PFSK-1 (cell line): ENCODE results near the gene LHB.
A peak's percentile ranks its signal among the peaks of the same experiment; 100 is the strongest.
"Not testable (repeated sequence)": the region's sequence is repeated elsewhere in the genome, so short reads cannot be mapped to it uniquely, and the experiment has no call there.

Source experiments
- FOXP2 ChIP-seq: optimal IDR thresholded peaks from 2 replicates; pipeline ENCODE3; 2011; ENCODE audit warnings: borderline replicate concordance, control low read depth, inconsistent platforms; ENCODE audit not compliant: insufficient read depth; ENCODE audit errors: extremely low read length, extremely low read depth
- POLR2AphosphoS5 ChIP-seq: IDR thresholded peaks from 2 replicates; pipeline ENCODE4 v1.6.1; 2012; ENCODE audit warnings: low read depth, mild to moderate bottlenecking, control low read depth, low read length, moderate library complexity
- REST ChIP-seq, 2 experiments: IDR thresholded peaks; 2 replicates each; pipeline versions ENCODE4 v1.6.1 to v1.8.0; 2011 to 2012; ENCODE audit warnings: low read depth in 2 of 2, low read length in 2 of 2, control low read depth in 1 of 2, inconsistent platforms in 1 of 2, mild to moderate bottlenecking in 1 of 2, moderate library complexity in 1 of 2; ENCODE audit not compliant: insufficient read depth in 1 of 2
- SIN3A ChIP-seq: IDR thresholded peaks from 2 replicates; pipeline ENCODE4 v1.6.1; 2012; ENCODE audit warnings: mild to moderate bottlenecking, low read length, moderate library complexity, borderline replicate concordance; ENCODE audit not compliant: insufficient read depth
- TAF1 ChIP-seq: IDR thresholded peaks from 2 replicates; pipeline ENCODE4 v1.6.1; 2012; ENCODE audit warnings: low read length, control low read depth, borderline replicate concordance; ENCODE audit not compliant: insufficient read depth

Gene LHB

GRCh38 chr19:49061000-49061399, 44.1 kb upstream of the LHB start:
- no peak for TF ChIP-seq TAF1
- TF ChIP-seq REST (IDR thresholded peaks at IDR 0.05; ENCODE audit: insufficient read depth in 1 of 2, low read depth in 2 of 2, low read length in 2 of 2) = no peak
- no peak for TF ChIP-seq SIN3A
- no peak for TF ChIP-seq FOXP2
- TF ChIP-seq POLR2AphosphoS5 = no peak

DNA sequence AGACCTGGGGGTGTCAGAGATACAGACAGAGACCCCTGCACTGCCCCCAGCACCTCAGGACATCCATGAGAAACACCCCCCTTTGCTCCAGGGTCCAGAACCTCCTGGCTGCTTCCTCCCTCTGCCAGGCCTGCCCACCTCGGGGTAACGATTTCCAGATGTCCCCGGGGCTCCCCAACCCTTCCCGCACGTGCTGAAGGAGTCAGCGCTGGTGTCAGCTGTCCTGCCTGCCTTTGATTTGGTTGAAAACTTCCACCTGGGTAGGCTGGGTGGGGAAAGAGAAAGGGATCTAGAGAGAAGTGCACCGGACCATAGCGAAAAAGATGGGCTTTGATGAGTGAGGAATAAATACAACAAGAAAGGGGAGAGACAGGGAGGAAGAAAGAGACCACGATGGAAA, 42.2 kb upstream of the LHB start:
- TF ChIP-seq FOXP2 = no peak
- TF ChIP-seq SIN3A = no peak
- TF ChIP-seq TAF1 = no peak
- no peak for TF ChIP-seq POLR2AphosphoS5
- TF ChIP-seq REST (IDR thresholded peaks at IDR 0.05; ENCODE audit: insufficient read depth in 1 of 2, low read depth in 2 of 2, low read length in 2 of 2) = no peak

DNA sequence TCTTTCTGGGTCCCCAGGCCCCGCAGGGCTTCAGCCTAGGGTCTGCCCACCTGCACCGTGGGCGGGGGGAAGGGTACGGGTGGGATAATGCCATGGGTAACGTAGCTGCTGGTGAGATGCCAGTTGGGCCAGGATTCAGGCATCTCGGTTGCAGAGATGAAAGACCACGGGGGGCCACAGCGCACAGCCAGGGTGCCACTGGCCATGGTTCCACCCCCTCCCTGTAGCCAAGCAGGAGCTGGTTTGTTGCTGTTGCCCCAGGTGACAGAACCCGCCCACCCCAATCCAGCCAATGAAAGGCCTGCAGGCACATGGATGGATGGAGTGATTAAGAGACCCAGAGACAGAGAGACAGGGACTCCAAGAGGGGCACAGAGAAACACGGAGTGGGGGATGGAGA, 41.7 kb upstream of the LHB start:
- TF ChIP-seq FOXP2 (no peak), SIN3A (no peak), REST (IDR thresholded peaks at IDR 0.05; ENCODE audit: insufficient read depth in 1 of 2, low read depth in 2 of 2, low read length in 2 of 2) (no peak), TAF1 (no peak), POLR2AphosphoS5 (no peak)

DNA sequence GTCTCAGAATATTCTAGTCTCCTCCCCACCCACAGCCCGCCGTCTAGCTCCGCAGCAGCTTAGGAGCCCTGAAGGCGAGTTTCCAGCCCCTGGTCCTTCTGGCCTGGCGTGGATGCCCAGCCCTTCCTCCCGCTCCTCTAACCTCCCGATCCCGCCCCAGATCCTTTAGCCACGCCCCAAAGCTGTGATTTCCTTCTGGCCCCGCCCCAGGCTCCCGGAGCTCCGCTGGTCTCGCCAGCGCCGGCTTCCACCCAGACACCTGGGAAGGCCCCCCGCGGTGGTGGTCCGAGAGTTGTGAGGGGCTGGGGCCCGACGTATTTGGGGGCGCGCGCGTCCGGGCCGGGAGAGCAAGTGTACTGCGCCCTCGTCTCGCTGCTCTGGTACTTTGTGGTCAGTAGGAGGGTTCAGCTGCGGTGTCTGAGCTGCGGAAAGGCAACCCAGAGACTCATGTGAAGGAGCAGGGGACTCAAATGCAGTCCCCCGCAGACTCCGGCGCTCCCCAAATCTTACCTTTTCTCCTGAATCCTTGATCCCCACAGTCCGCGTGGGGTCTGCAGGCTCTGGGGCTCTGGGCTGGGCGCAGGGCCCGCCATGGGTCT, 40.8 kb upstream of the LHB start, which contains the start of gene CGB7:
CGB7 (minus strand) TSS at position 114 of the 599 bp plus-strand sequence. CDS start 2,374 bp downstream, outside the sequence.
- TF ChIP-seq TAF1 = no peak

- TF ChIP-seq FOXP2 = peak; percentile 24
- TF ChIP-seq POLR2AphosphoS5 = no peak
Observed at GRCh38 chr19:49056101-49056901, 39.4 kb upstream of the LHB start.

- not testable (repeated sequence) for TF ChIP-seq FOXP2; REST (IDR thresholded peaks at IDR 0.05; ENCODE audit: insufficient read depth in 1 of 2, low read depth in 2 of 2, low read length in 2 of 2); SIN3A
Observed at GRCh38 chr19:49049011-49049410, 32.1 kb upstream of the LHB start, which contains the start of gene CGB8. Gene CGB8, minus strand, starts transcription at chr19:49049111. Its CDS starts 372 bp downstream, at chr19:49048739.
